Esophagus squamous epithelium (tissue), 5 donors: ENCODE measurements around the gene OR2M2. TPM values are rescaled to one million over a fixed set of nuclear protein-coding genes. Genes with fewer than 3 reads are reported as not detected.

Experiments
- DNase-seq: peaks from one replicate; lab custom pipeline; 2025; lab: John Stamatoyannopoulos, UW
- H3K27ac ChIP-seq, 4 donors: fragments of 200-600 bp; sonication (generic); one replicate each; pipeline ENCODE4 v1.5.1; 2016 to 2019; ENCODE audit warnings: mild to moderate bottlenecking in 1 of 4
- H3K27me3 ChIP-seq, 4 donors: fragments of 200-600 bp; sonication (generic); 1 replicate in 3 of 4; 2 replicates in 1 of 4; pipeline versions ENCODE4 v1.5.1 to v1.6.0; 2017 to 2021; ENCODE audit warnings: antibody characterized with exemption in 1 of 4
- H3K36me3 ChIP-seq, 3 donors: fragments of 200-600 bp; sonication (generic); one replicate each; pipeline ENCODE4 v1.5.1; 2016 to 2019
- H3K4me1 ChIP-seq, 3 donors: fragments of 200-600 bp; sonication (generic); one replicate each; pipeline ENCODE4 v1.5.1; 2017 to 2019
- H3K4me3 ChIP-seq, 4 donors: fragments of 200-600 bp; sonication (generic); 1 replicate in 3 of 4; 2 replicates in 1 of 4; pipeline ENCODE4 v1.5.1; 2016 to 2019; ENCODE audit warnings: mild to moderate bottlenecking in 2 of 4, moderate library complexity in 1 of 4
- H3K9me3 ChIP-seq, 3 donors: fragments of 200-600 bp; sonication (generic); one replicate each; pipeline ENCODE4 v1.5.1; 2016 to 2019
- POLR2A ChIP-seq, 4 donors: fragments of 450-650 bp; IDR thresholded peaks; one replicate each; pipeline ENCODE4 v1.6.1; 2017; ENCODE audit warnings: antibody characterized with exemption in 4 of 4, mild to moderate bottlenecking in 4 of 4, moderate library complexity in 3 of 4
- WGBS, 2 donors: methylation state at CpG; one replicate each; pipeline ENCODE4 v1.1.5; 2018; 5-methylcytosine and 5-hydroxymethylcytosine counted together
- intact Hi-C: fragments of 100-400 bp; cut with DNase I; formaldehyde crosslinking; loops from one replicate; pipeline ENCODE4 v1.15.0; 2022
- total RNA-seq, 4 donors: library from RNA; depleted of rRNA; stranded (reverse); fragments of >200 nt; gene quantifications; one replicate each; pipeline ENCODE4 v1.1.0, GENCODE V29; 2016
- TF ChIP-seq, protein P1 (sequence below), 6 experiments: fragments of 450-650 bp in 4 of 6; fragments of 200-600 bp in 2 of 6; sonication (generic) in 2 of 6; IDR thresholded peaks; one replicate each; pipeline ENCODE4 v1.5.1; 2016 to 2019; ENCODE audit warnings: antibody characterized with exemption in 6 of 6, mild to moderate bottlenecking in 4 of 6, moderate library complexity in 4 of 6
- donor health status: DM: yes; HTN: yes; CAD: no.

OR2M2 gene
- total RNA-seq, 4 donors from 2014 or later = not detected

DNA sequence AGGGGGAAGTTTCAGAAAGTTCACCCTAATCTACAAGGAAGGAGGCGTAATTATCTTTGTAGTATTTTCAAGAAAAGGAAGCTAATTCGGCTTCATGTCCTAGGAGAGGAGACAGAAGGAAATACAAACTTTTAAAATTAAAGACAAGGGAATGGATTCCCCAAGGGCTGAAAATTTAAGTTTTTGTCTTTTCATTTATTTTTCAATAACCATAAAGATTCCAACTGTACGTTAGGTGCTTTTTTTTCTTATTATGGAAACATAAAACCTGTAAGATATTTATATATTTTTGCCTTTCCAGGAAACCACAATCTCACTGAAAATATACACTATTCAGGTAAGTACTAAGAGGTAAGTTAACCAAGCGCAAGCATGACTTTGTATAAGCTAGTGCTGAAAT is 22.3 kb downstream of the OR2M2 start, which contains the start of gene OR2M3:
Gene OR2M3 (plus strand): TSS at position 301 of the 400 bp plus-strand sequence. CDS start 5,803 bp downstream, outside the sequence.
- no peak for DNase-seq
- Histone ChIP-seq H3K36me3 (no peaks in the 10 kb centered on the region), H3K27me3 (no peaks in the 10 kb centered on the region), H3K4me1 (no peaks in the 10 kb centered on the region), H3K4me3 (no peak within 1 kb of the TSS), H3K27ac (no peak within 1 kb of the TSS), H3K9me3 (no peaks in the 10 kb centered on the region)
- 47 to 53% methylated on average over 4 of the region's 4 CpGs for WGBS, 2 donors
- TF ChIP-seq, protein P1, sequence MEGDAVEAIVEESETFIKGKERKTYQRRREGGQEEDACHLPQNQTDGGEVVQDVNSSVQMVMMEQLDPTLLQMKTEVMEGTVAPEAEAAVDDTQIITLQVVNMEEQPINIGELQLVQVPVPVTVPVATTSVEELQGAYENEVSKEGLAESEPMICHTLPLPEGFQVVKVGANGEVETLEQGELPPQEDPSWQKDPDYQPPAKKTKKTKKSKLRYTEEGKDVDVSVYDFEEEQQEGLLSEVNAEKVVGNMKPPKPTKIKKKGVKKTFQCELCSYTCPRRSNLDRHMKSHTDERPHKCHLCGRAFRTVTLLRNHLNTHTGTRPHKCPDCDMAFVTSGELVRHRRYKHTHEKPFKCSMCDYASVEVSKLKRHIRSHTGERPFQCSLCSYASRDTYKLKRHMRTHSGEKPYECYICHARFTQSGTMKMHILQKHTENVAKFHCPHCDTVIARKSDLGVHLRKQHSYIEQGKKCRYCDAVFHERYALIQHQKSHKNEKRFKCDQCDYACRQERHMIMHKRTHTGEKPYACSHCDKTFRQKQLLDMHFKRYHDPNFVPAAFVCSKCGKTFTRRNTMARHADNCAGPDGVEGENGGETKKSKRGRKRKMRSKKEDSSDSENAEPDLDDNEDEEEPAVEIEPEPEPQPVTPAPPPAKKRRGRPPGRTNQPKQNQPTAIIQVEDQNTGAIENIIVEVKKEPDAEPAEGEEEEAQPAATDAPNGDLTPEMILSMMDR (IDR thresholded peaks at IDR 0.05) = no peak
- TF ChIP-seq POLR2A (IDR thresholded peaks at IDR 0.05) = no peak
- intact Hi-C loops = no loop called here

DNA sequence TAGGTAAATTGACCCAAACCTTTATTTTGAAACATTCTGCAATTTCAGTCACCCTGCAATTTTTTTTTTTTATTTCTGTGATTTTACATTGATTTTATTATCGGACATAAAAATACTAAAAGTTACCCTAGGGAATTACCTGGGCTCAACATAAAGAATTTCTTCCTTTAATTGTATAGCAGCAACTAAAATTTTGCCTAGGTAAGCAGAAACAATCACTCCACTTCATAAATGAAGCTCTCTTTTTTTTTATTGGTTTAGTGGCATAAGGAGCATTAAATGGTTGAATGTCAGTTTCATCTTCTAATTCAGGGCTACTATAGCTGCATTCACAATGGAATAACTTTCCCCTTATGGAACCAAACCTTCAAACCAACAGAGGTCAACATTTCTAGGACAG is 41.3 kb downstream of the OR2M2 start:
- Histone ChIP-seq H3K27me3 (no peaks in the 10 kb centered on the region), H3K36me3 (no peaks in the 10 kb centered on the region), H3K4me1 (no peaks in the 10 kb centered on the region), H3K27ac (no peak overlapping the region), H3K4me3 (no peak overlapping the region), H3K9me3 (no peaks in the 10 kb centered on the region)
- intact Hi-C loops = no loop called here
- WGBS, 2 donors = 78 to 86% methylated on average over 1 of the region's 1 CpG
- TF ChIP-seq POLR2A (IDR thresholded peaks at IDR 0.05) = no peak
- TF ChIP-seq, protein P1 (IDR thresholded peaks at IDR 0.05) = no peak
- DNase-seq = no peak

DNA sequence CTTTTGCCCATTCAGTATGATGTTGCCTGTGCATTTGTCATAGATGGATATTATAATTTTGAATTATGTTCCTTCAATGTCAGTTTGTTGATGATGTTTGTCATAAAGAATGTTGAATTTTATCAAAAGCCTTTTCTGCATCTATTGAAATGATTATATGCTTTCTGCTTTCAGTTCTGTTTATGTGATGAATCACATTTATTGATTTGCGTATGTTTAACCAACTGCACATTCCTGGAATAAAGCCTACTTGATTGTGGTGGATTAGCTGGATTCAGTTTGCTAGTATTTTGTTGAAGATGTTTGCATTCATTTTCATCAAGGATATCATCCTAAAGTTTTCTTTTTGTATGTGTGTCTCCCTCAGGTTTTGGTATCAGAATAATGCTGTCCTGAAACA is 50.9 kb downstream of the OR2M2 start:
- Histone ChIP-seq H3K4me3 (no peak overlapping the region), H3K4me1 (no peaks in the 10 kb centered on the region), H3K27me3 (no peaks in the 10 kb centered on the region), H3K9me3 (peaks cover 0 to 12% (median 6%) of the 10 kb centered on the region in 3 donors), H3K27ac (no peak overlapping the region), H3K36me3 (no peaks in the 10 kb centered on the region)
- intact Hi-C loops = no loop called here
- DNase-seq = no peak
- TF ChIP-seq, protein P1 (IDR thresholded peaks at IDR 0.05) = no peak
- no peak for TF ChIP-seq POLR2A (IDR thresholded peaks at IDR 0.05)
- WGBS, 2 donors = 68 to 81% methylated on average over 1 of the region's 1 CpG

DNA sequence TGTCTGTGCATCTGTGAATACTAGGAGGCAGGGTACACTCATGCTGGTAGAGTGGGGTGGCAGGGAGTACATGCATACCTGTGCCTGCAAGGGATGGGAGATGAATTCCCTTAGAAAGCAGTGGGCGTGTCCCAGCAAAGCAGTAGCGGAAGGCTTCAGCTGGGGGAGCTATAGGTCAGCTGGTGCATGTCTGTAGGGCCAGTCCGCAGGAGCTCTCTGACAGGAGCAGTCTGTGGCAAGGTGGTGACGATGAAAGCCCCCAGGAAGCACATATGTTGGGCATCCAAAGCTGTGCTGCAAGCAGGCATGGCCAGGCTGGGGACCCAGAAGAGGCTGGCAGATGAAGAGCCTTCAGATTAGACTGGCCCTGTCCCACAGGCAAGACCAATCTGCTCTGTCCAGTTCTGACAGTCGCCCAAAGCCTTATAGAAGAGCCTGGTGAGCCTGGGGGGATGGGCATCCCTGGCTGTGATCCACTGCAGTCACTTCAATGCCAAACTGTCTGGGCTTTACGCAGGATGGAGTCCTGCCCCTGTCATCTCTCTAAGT is 54.8 kb downstream of the OR2M2 start:
- intact Hi-C loops = no loop called here
- Histone ChIP-seq H3K27me3 (no peaks in the 10 kb centered on the region), H3K4me3 (no peak overlapping the region), H3K9me3 (peaks cover 0 to 12% (median 6%) of the 10 kb centered on the region in 3 donors), H3K36me3 (no peaks in the 10 kb centered on the region), H3K4me1 (no peaks in the 10 kb centered on the region), H3K27ac (no peak overlapping the region)
- no peak for DNase-seq
- 51 to 59% methylated on average over 5 to 6 of the region's 6 CpGs for WGBS, 2 donors
- TF ChIP-seq, protein P1 (IDR thresholded peaks at IDR 0.05) = no peak
- TF ChIP-seq POLR2A (IDR thresholded peaks at IDR 0.05) = no peak

Other genes with a start within 250 kb of the OR2M2 start
- not detected for gene OR2AJ1, start 249.9 kb upstream of the OR2M2 start, total RNA-seq
- not detected for gene OR2L8, start 226.0 kb upstream of the OR2M2 start, total RNA-seq
- not detected for gene OR2AK2, start 209.6 kb upstream of the OR2M2 start, total RNA-seq
- not detected for gene OR2L5, start 161.2 kb upstream of the OR2M2 start, total RNA-seq
- gene OR2L2, start 144.8 kb upstream of the OR2M2 start, total RNA-seq = not detected
- not detected for gene OR2L3, start 128.0 kb upstream of the OR2M2 start, total RNA-seq
- gene OR2L13, start 79.6 kb upstream of the OR2M2 start, total RNA-seq = not detected
- not detected for gene OR2M5, start 29.7 kb upstream of the OR2M2 start, total RNA-seq
- gene OR2M3, start 22.4 kb downstream of the OR2M2 start, total RNA-seq = not detected
- gene OR2M4, start 56.6 kb downstream of the OR2M2 start, total RNA-seq = not detected
- not detected for gene OR2T33, start 103.2 kb downstream of the OR2M2 start, total RNA-seq
- not detected for gene OR2T12, start 128.6 kb downstream of the OR2M2 start, total RNA-seq
- gene OR2M7, start 149.7 kb downstream of the OR2M2 start, total RNA-seq = not detected
- gene OR14C36, start 174.0 kb downstream of the OR2M2 start, total RNA-seq = not detected
- not detected for gene OR2T4, start 186.8 kb downstream of the OR2M2 start, total RNA-seq
- gene OR2T6, start 200.9 kb downstream of the OR2M2 start, total RNA-seq = not detected
- not detected for gene OR2T1, start 228.2 kb downstream of the OR2M2 start, total RNA-seq